Pancreas (tissue), 8 donors: ENCODE results near the gene RALY. TPM values are rescaled to one million over a fixed set of nuclear protein-coding genes. Genes with fewer than 3 reads are reported as not detected.

Experiments
- microRNA-seq, 2 donors: library from miRNA; unstranded; fragments of <30 nt; microRNA quantifications; one replicate each; pipeline versions ENCODE4 to v1.1.0, GENCODE V29; 2019 to 2020
- polyA plus RNA-seq, 2 donors: library from polyadenylated mRNA; stranded (reverse); fragments of 200-250 nt; gene quantifications; one replicate each; pipeline ENCODE4 v1.2.3, GENCODE V29; 2013
- total RNA-seq, 6 donors: library from RNA; stranded (reverse); fragmentation: NEBNext Ultra II Directional in 4 of 6; extraction: Animal tissue kit (Norgen Biotek cat#: 25700) in 4 of 6; gene quantifications; one replicate each; pipeline versions ENCODE4 v1.2.1 to v1.2.4, GENCODE V29; 2021 to 2023
- donor health status: healthy with polysubstance abuse.
- donor health status: DM: no; HTN: no; CAD: no; lungs with moderate emphysema.
- donor health status: DM: no; HTN: no; CAD: no.
- donor health status: Bipolar disorder and iron deficiency.
- donor health status: DM: yes; HTN: yes; CAD: no.
- donor health status: DM: no; HTN: no; CAD: no.
- donor health status: DM: no; HTN: no; CAD: no.
- donor health status: DM: yes; HTN: yes; CAD: no.

Gene RALY
- total and polyA plus RNA-seq, 8 donors, result 30.0 to 60.4 (median 44.3) TPM

Small RNAs within 50 kb of the gene (microRNA-seq; reads per million reads assigned to microRNA genes)
- 0 to 0.29 reads per million in 2 donors for gene MIR4755

Other genes starting within 250 kb of the RALY start
- 10 to 100 TPM; 28.4 to 57.0 (median 37.2) TPM for gene CHMP4B, start 182.6 kb upstream of the RALY start, total RNA-seq
- gene CHMP4B, start 182.6 kb upstream of the RALY start, polyA plus RNA-seq, result 10 to 100 TPM; 44.1 to 66.3 TPM
- gene EIF2S2, start 118.3 kb downstream of the RALY start, total RNA-seq, result 10 to 100 TPM; 19.2 to 52.3 (median 24.9) TPM
- 10 to 100 TPM; 14.3 to 27.5 TPM for gene EIF2S2, start 118.3 kb downstream of the RALY start, polyA plus RNA-seq
- gene ASIP, start 247.5 kb downstream of the RALY start, total RNA-seq, result not detected
- gene ASIP, start 247.5 kb downstream of the RALY start, polyA plus RNA-seq, result not detected